Hepatocyte (in vitro differentiated cells): ENCODE results near the gene NAE1. TPM values are rescaled to one million over a fixed set of nuclear protein-coding genes. Genes with fewer than 3 reads are reported as not detected.

Experiments
- DNase-seq: peaks from one replicate; pipeline ENCODE4 v3.0.0-alpha.2; 2016; ENCODE audit warnings: low spot score
- H2AFZ ChIP-seq: fragments of 200-600 bp; sonication (generic); 2 replicates; pipeline ENCODE4 v1.6.0; 2016; ENCODE audit warnings: antibody characterized with exemption, mild to moderate bottlenecking
- H3K27ac ChIP-seq: fragments of 200-600 bp; sonication (generic); 2 replicates; pipeline ENCODE4 v1.5.1; 2016; ENCODE audit warnings: mild to moderate bottlenecking
- H3K27me3 ChIP-seq: fragments of 200-600 bp; sonication (generic); 2 replicates; pipeline ENCODE4 v1.6.1; 2016
- H3K36me3 ChIP-seq: fragments of 200-600 bp; sonication (generic); replicated peaks from 2 replicates; pipeline ENCODE4 v1.5.1; 2016; ENCODE audit warnings: low read depth; ENCODE audit not compliant: insufficient read depth
- H3K4me1 ChIP-seq: fragments of 200-600 bp; sonication (generic); 2 replicates; pipeline ENCODE4 v1.5.1; 2016; ENCODE audit warnings: mild to moderate bottlenecking, moderate library complexity; ENCODE audit not compliant: insufficient read depth
- H3K4me2 ChIP-seq: fragments of 200-600 bp; sonication (generic); 2 replicates; pipeline ENCODE4 v1.6.0; 2016
- H3K4me3 ChIP-seq: fragments of 200-600 bp; sonication (generic); 2 replicates; pipeline ENCODE4 v1.5.1; 2016; ENCODE audit warnings: mild to moderate bottlenecking
- H3K79me2 ChIP-seq: fragments of 200-600 bp; sonication (generic); 2 replicates; pipeline ENCODE4 v1.6.0; 2017; ENCODE audit warnings: mild to moderate bottlenecking
- H3K9me2 ChIP-seq: fragments of 200-600 bp; sonication (generic); replicated peaks from 2 replicates; pipeline ENCODE4 v1.6.0; 2017; ENCODE audit warnings: mild to moderate bottlenecking; ENCODE audit not compliant: insufficient read depth
- H3K9me3 ChIP-seq: fragments of 200-600 bp; sonication (generic); 2 replicates; pipeline ENCODE4 v1.5.1; 2016; ENCODE audit warnings: low read depth, mild to moderate bottlenecking
- H4K20me1 ChIP-seq: fragments of 200-600 bp; sonication (generic); 2 replicates; pipeline ENCODE4 v1.6.0; 2016; ENCODE audit warnings: mild to moderate bottlenecking; ENCODE audit not compliant: insufficient read depth, poor library complexity, severe bottlenecking
- EZH2 ChIP-seq: fragments of 200-600 bp; sonication (generic); IDR thresholded peaks from 2 replicates; pipeline ENCODE4 v1.6.1; 2016; ENCODE audit warnings: antibody characterized with exemption, mild to moderate bottlenecking, borderline replicate concordance
- EZH2phosphoT487 ChIP-seq: fragments of 200-600 bp; sonication (generic); IDR thresholded peaks from one replicate; pipeline ENCODE4 v1.6.1; 2018; ENCODE audit warnings: antibody characterized with exemption, mild to moderate bottlenecking, low read depth, moderate library complexity; ENCODE audit not compliant: unreplicated experiment, severe bottlenecking
- WGBS: methylation state at CpG from one replicate; pipeline ENCODE4 v1.1.6; 2016; ENCODE audit warnings: low lambda C conversion rate; ENCODE audit errors: missing lambda C conversion rate; 5-methylcytosine and 5-hydroxymethylcytosine counted together
- polyA plus RNA-seq: library from polyadenylated mRNA; unstranded; fragments of >200 nt; fragmentation: Nextera tagmentation; extraction: Ambion mirVana; gene quantifications from 2 replicates; pipeline ENCODE4 v1.2.1, GENCODE V29; 2016
- total RNA-seq: library from RNA; depleted of rRNA; stranded (reverse); fragments of >200 nt; gene quantifications from 2 replicates; pipeline ENCODE4 v1.2.3, GENCODE V29; 2014
- TF ChIP-seq, protein P1 (sequence below): fragments of 200-600 bp; sonication (generic); IDR thresholded peaks from 2 replicates; pipeline ENCODE4 v1.5.1; 2016; ENCODE audit warnings: antibody characterized with exemption, mild to moderate bottlenecking; ENCODE audit not compliant: poor library complexity

NAE1 gene
- total and polyA plus RNA-seq, 2 experiments from 2014 or later, result 60.3 to 68.5 TPM

- TF ChIP-seq EZH2phosphoT487, result no peak
- TF ChIP-seq, protein P1, sequence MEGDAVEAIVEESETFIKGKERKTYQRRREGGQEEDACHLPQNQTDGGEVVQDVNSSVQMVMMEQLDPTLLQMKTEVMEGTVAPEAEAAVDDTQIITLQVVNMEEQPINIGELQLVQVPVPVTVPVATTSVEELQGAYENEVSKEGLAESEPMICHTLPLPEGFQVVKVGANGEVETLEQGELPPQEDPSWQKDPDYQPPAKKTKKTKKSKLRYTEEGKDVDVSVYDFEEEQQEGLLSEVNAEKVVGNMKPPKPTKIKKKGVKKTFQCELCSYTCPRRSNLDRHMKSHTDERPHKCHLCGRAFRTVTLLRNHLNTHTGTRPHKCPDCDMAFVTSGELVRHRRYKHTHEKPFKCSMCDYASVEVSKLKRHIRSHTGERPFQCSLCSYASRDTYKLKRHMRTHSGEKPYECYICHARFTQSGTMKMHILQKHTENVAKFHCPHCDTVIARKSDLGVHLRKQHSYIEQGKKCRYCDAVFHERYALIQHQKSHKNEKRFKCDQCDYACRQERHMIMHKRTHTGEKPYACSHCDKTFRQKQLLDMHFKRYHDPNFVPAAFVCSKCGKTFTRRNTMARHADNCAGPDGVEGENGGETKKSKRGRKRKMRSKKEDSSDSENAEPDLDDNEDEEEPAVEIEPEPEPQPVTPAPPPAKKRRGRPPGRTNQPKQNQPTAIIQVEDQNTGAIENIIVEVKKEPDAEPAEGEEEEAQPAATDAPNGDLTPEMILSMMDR, result no peak
- TF ChIP-seq EZH2, result no peak
- peaks cover 3% of the 10 kb centered on the region for H3K4me1 ChIP-seq
- H3K27me3 ChIP-seq, result no peaks in the 10 kb centered on the region
- H2AFZ ChIP-seq, result no peak overlapping the region
- no peaks in the 10 kb centered on the region for H3K9me2 ChIP-seq
- no peak overlapping the region for H3K4me2 ChIP-seq
- H3K79me2 ChIP-seq, result no peaks in the 10 kb centered on the region
- H3K4me3 ChIP-seq, result no peak overlapping the region
- H4K20me1 ChIP-seq, result no peaks in the 10 kb centered on the region
- no peak overlapping the region for H3K27ac ChIP-seq
- no peaks in the 10 kb centered on the region for H3K9me3 ChIP-seq
- no peak for DNase-seq
- WGBS, result 100% methylated on average over 1 of the region's 1 CpG
- H3K36me3 ChIP-seq, result no peaks in the 10 kb centered on the region
Observed at GRCh38 chr16:66869424-66869823, 38.6 kb upstream of the NAE1 start.

- TF ChIP-seq EZH2phosphoT487, result no peak
- TF ChIP-seq, protein P1, result no peak
- TF ChIP-seq EZH2, result no peak
- Histone ChIP-seq H3K79me2 (no peaks in the 10 kb centered on the region), H3K4me1 (no peaks in the 10 kb centered on the region), H4K20me1 (no peaks in the 10 kb centered on the region), H3K27me3 (no peaks in the 10 kb centered on the region), H3K36me3 (no peaks in the 10 kb centered on the region), H3K4me3 (no peak overlapping the region), H2AFZ (no peak overlapping the region), H3K9me3 (no peaks in the 10 kb centered on the region), H3K9me2 (no peaks in the 10 kb centered on the region), H3K27ac (no peak overlapping the region), H3K4me2 (no peak overlapping the region)
- no peak for DNase-seq
Observed at GRCh38 chr16:66863707-66864106, 32.9 kb upstream of the NAE1 start.

- Histone ChIP-seq H3K79me2 (no peaks in the 10 kb centered on the region), H3K27me3 (no peaks in the 10 kb centered on the region), H3K4me1 (no peaks in the 10 kb centered on the region), H3K9me3 (no peaks in the 10 kb centered on the region), H3K4me3 (no peak overlapping the region), H3K36me3 (no peaks in the 10 kb centered on the region), H4K20me1 (no peaks in the 10 kb centered on the region), H3K27ac (no peak overlapping the region), H2AFZ (no peak overlapping the region), H3K4me2 (no peak overlapping the region), H3K9me2 (no peaks in the 10 kb centered on the region)
- WGBS, result 88% methylated on average over 8 of the region's 8 CpGs
- TF ChIP-seq EZH2, result no peak
- TF ChIP-seq, protein P1, result no peak
- TF ChIP-seq EZH2phosphoT487, result no peak
- DNase-seq, result no peak
Observed at GRCh38 chr16:66862023-66862520, 31.3 kb upstream of the NAE1 start.
